Fibroblast of mammary gland (primary cell): Measurements from ENCODE around the gene KRTAP5-4.

ENCODE experiments used
- DNase-seq: peaks from one replicate; pipeline ENCODE4 v3.0.0-alpha.2; 2010; ENCODE audit warnings: low read depth
- H3K4me3 ChIP-seq: 2 replicates; pipeline ENCODE4 v1.5.1; 2011; ENCODE audit warnings: low read depth, mild to moderate bottlenecking, low read length, moderate library complexity; ENCODE audit not compliant: control insufficient read depth
- TF ChIP-seq, protein P1 (sequence below): conservative IDR thresholded peaks from 2 replicates; pipeline ENCODE4 v1.5.1; 2011; ENCODE audit warnings: low read depth, low read length, inconsistent platforms; ENCODE audit not compliant: control insufficient read depth, insufficient read depth

Gene KRTAP5-4

GRCh38 chr11:1631066-1631568 lies 9.2 kb upstream of the KRTAP5-4 start:
- DNase-seq, result no peak
- TF ChIP-seq, protein P1, sequence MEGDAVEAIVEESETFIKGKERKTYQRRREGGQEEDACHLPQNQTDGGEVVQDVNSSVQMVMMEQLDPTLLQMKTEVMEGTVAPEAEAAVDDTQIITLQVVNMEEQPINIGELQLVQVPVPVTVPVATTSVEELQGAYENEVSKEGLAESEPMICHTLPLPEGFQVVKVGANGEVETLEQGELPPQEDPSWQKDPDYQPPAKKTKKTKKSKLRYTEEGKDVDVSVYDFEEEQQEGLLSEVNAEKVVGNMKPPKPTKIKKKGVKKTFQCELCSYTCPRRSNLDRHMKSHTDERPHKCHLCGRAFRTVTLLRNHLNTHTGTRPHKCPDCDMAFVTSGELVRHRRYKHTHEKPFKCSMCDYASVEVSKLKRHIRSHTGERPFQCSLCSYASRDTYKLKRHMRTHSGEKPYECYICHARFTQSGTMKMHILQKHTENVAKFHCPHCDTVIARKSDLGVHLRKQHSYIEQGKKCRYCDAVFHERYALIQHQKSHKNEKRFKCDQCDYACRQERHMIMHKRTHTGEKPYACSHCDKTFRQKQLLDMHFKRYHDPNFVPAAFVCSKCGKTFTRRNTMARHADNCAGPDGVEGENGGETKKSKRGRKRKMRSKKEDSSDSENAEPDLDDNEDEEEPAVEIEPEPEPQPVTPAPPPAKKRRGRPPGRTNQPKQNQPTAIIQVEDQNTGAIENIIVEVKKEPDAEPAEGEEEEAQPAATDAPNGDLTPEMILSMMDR, result no peak
- H3K4me3 ChIP-seq, result no peak overlapping the region

- no peak overlapping the region for H3K4me3 ChIP-seq
- DNase-seq, result no peak
- TF ChIP-seq, protein P1, result no peak
Observed at GRCh38 chr11:1630271-1630670, 8.3 kb upstream of the KRTAP5-4 start.

- DNase-seq, result no peak
- TF ChIP-seq, protein P1, result no peak
- H3K4me3 ChIP-seq, result no peak within 1 kb of the TSS
Observed at GRCh38 chr11:1629326-1630185, 7.6 kb upstream of the KRTAP5-4 start, which contains the start of gene KRTAP5-5. KRTAP5-5 (plus strand) TSS chr11:1629775; CDS start chr11:1629841, 66 bp downstream.

DNA sequence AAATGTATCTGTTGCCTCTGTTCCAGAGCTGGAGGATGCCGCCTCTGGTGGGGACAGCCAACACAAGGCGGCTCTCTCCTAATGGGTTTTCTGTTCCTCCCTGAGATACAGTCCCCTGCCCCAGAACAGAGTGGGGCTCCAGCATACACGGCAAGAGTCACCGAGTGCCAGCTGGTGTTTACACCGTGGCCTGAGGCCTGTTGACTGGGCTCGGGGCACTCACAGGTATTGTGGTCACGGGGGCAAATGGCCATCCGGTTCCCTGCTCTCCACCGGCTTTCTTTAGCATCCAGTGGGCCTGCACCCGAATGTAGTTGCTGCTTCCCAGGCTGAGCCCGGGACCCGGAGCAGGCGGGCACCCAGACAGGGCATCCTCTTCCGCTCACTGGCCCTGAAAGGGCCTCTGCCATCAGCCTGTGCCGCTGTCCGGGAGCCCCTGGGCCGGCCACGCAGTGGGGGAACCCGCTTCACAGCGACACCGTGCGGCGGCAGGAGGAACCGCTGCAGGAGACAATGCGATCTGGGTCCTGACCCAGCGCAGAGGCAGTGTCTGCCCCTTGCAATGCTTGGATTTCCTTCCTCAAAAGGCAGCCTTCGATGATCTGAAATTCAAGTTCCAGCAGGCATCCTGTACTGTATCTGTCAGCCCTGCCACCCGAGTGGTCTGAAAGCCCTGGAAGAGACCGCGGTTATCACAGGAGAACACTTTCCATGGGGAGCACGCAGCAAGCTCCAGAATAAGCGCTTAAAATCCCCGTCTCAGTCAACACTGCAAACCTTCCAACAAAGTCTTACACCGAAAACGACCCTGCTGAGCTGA lies 6.8 kb upstream of the KRTAP5-4 start:
- no peak overlapping the region for H3K4me3 ChIP-seq
- TF ChIP-seq, protein P1, result peak; percentile 76
- DNase-seq, result peak; percentile 11

DNA sequence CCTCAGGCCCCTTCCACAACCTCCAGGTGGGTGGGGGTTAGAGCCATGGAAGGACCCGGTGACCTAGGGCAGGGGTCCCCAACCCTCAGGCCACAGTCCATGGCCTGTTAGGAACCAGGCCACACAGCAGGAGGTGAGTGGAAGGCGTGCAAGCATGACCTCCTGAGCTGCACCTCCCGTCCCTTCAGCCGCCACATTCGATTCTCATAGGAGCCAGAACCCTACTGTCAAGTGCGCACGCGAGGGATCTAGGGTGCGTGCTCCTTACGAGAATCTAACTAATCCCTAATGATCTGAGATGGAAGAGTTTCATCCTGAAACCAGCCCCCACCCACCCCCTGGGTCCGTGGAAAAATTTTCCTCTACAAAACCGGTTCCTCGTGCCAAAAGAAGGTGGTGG lies 3.6 kb upstream of the KRTAP5-4 start:
- TF ChIP-seq, protein P1, result no peak
- no peak overlapping the region for H3K4me3 ChIP-seq
- DNase-seq, result no peak

DNA sequence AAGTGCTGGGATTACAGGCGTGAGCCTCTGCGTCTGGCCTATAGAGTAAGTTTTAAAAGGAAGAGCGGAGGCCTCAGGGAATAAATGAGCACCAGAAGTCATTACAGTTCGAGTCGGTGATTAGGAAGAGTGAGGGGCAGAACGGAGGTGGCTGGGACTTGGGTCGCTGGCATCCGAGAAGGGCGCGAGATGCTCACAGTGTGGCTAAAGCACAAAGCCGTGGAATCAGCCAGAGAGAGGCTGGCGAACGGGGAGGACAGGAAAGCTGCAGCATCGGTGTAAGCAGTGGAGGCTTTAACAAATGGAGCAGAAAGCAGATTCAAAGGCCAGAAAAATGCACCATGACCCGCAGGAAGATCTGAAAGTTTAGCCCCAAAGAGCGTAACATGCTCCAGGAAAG lies 2.7 kb upstream of the KRTAP5-4 start:
- H3K4me3 ChIP-seq, result no peak overlapping the region
- no peak for DNase-seq
- TF ChIP-seq, protein P1, result no peak
